Measurements from ENCODE around the gene PPA2. TPM values are rescaled to one million over a fixed set of nuclear protein-coding genes. Genes with fewer than 3 reads are reported as not detected.

The PPA2 gene
- total and polyA plus RNA-seq, 2 experiments from 2014 or later = 58.4 to 63.7 TPM

DNA sequence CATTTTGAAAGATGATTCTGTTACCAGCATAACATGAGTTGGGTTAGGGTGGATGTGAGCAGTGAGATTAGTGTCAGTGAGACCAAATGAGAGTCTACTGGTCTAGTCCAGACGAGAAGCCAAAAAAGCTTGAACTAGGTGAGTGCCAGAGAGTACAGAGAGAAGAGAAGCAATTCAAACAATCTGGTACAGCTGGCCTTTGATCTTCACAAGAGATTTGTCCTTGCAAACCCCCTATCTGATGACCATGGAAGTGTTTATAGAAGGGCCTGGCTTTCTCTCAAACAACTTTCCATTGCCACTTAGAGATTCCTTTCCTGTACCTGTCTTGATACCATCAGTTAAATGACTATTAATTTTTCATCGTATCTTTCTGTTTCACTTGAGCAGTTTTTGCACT, 128.5 kb downstream of the PPA2 start:
- no peak overlapping the region for H2AFZ ChIP-seq
- Mint-ChIP-seq H3K27me3 (ENCODE audit: insufficient read depth, low read depth, poor library complexity) (no peaks in the 10 kb centered on the region), H3K27ac (no peak overlapping the region), H3K9me3 (no peaks in the 10 kb centered on the region), H3K4me1 (no peaks in the 10 kb centered on the region), H3K4me3 (no peak overlapping the region), H3K36me3 (ENCODE audit: low read depth) (no peaks in the 10 kb centered on the region)
- no peaks in the 10 kb centered on the region for H3K36me3 ChIP-seq (ENCODE audit: insufficient read depth)
- H3K9me2 ChIP-seq (ENCODE audit: insufficient read depth) = no peaks in the 10 kb centered on the region
- no peak overlapping the region for H3K4me2 ChIP-seq
- no peaks in the 10 kb centered on the region for H3K4me1 ChIP-seq (ENCODE audit: insufficient read depth)
- H3K4me3 ChIP-seq = no peak overlapping the region
- DNase-seq (ENCODE audit: low spot score) = no peak
- H3F3A ChIP-seq (replicated peaks; ENCODE audit: low read depth) = no peaks in the 10 kb centered on the region
- no peak for ATAC-seq
- H3K27me3 ChIP-seq (ENCODE audit: insufficient read depth) = no peaks in the 10 kb centered on the region
- TF ChIP-seq JUNB (IDR thresholded peaks at IDR 0.05; ENCODE audit: unreplicated experiment) (no peak), NANOG (IDR thresholded peaks at IDR 0.05; ENCODE audit: borderline replicate concordance) (no peak), STAT1 (IDR thresholded peaks at IDR 0.05; ENCODE audit: unreplicated experiment) (no peak), POLR2AphosphoS5 (IDR thresholded peaks at IDR 0.05; ENCODE audit: low read depth) (no peak), ZNF331 (CRISPR knock-in tag; IDR thresholded peaks at IDR 0.05; ENCODE audit: low read depth) (no peak), EZH2phosphoT487 (IDR thresholded peaks at IDR 0.05; ENCODE audit: unreplicated experiment) (no peak), EZH2 (IDR thresholded peaks at IDR 0.05; ENCODE audit: low read depth, unreplicated experiment) (no peak), CREB1 (CRISPR knock-in tag; IDR thresholded peaks at IDR 0.05; ENCODE audit: low read depth) (no peak), ZNF114 (CRISPR knock-in tag; IDR thresholded peaks at IDR 0.05) (no peak)
- TF ChIP-seq, protein P1, sequence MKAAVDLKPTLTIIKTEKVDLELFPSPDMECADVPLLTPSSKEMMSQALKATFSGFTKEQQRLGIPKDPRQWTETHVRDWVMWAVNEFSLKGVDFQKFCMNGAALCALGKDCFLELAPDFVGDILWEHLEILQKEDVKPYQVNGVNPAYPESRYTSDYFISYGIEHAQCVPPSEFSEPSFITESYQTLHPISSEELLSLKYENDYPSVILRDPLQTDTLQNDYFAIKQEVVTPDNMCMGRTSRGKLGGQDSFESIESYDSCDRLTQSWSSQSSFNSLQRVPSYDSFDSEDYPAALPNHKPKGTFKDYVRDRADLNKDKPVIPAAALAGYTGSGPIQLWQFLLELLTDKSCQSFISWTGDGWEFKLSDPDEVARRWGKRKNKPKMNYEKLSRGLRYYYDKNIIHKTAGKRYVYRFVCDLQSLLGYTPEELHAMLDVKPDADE (IDR thresholded peaks at IDR 0.05) = no peak
- TF ChIP-seq, protein P2, sequence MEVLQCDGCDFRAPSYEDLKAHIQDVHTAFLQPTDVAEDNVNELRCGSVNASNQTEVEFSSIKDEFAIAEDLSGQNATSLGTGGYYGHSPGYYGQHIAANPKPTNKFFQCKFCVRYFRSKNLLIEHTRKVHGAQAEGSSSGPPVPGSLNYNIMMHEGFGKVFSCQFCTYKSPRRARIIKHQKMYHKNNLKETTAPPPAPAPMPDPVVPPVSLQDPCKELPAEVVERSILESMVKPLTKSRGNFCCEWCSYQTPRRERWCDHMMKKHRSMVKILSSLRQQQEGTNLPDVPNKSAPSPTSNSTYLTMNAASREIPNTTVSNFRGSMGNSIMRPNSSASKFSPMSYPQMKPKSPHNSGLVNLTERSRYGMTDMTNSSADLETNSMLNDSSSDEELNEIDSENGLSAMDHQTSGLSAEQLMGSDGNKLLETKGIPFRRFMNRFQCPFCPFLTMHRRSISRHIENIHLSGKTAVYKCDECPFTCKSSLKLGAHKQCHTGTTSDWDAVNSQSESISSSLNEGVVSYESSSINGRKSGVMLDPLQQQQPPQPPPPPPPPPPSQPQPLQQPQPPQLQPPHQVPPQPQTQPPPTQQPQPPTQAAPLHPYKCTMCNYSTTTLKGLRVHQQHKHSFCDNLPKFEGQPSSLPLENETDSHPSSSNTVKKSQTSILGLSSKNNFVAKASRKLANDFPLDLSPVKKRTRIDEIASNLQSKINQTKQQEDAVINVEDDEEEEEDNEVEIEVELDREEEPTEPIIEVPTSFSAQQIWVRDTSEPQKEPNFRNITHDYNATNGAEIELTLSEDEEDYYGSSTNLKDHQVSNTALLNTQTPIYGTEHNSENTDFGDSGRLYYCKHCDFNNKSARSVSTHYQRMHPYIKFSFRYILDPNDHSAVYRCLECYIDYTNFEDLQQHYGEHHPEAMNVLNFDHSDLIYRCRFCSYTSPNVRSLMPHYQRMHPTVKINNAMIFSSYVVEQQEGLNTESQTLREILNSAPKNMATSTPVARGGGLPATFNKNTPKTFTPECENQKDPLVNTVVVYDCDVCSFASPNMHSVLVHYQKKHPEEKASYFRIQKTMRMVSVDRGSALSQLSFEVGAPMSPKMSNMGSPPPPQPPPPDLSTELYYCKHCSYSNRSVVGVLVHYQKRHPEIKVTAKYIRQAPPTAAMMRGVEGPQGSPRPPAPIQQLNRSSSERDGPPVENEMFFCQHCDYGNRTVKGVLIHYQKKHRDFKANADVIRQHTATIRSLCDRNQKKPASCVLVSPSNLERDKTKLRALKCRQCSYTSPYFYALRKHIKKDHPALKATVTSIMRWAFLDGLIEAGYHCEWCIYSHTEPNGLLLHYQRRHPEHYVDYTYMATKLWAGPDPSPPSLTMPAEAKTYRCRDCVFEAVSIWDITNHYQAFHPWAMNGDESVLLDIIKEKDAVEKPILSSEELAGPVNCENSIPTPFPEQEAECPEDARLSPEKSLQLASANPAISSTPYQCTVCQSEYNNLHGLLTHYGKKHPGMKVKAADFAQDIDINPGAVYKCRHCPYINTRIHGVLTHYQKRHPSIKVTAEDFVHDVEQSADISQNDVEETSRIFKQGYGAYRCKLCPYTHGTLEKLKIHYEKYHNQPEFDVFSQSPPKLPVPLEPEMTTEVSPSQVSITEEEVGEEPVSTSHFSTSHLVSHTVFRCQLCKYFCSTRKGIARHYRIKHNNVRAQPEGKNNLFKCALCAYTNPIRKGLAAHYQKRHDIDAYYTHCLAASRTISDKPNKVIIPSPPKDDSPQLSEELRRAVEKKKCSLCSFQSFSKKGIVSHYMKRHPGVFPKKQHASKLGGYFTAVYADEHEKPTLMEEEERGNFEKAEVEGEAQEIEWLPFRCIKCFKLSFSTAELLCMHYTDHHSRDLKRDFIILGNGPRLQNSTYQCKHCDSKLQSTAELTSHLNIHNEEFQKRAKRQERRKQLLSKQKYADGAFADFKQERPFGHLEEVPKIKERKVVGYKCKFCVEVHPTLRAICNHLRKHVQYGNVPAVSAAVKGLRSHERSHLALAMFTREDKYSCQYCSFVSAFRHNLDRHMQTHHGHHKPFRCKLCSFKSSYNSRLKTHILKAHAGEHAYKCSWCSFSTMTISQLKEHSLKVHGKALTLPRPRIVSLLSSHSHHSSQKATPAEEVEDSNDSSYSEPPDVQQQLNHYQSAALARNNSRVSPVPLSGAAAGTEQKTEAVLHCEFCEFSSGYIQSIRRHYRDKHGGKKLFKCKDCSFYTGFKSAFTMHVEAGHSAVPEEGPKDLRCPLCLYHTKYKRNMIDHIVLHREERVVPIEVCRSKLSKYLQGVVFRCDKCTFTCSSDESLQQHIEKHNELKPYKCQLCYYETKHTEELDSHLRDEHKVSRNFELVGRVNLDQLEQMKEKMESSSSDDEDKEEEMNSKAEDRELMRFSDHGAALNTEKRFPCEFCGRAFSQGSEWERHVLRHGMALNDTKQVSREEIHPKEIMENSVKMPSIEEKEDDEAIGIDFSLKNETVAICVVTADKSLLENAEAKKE (CRISPR knock-in tag; IDR thresholded peaks at IDR 0.05) = no peak
- TF ChIP-seq, protein P3, sequence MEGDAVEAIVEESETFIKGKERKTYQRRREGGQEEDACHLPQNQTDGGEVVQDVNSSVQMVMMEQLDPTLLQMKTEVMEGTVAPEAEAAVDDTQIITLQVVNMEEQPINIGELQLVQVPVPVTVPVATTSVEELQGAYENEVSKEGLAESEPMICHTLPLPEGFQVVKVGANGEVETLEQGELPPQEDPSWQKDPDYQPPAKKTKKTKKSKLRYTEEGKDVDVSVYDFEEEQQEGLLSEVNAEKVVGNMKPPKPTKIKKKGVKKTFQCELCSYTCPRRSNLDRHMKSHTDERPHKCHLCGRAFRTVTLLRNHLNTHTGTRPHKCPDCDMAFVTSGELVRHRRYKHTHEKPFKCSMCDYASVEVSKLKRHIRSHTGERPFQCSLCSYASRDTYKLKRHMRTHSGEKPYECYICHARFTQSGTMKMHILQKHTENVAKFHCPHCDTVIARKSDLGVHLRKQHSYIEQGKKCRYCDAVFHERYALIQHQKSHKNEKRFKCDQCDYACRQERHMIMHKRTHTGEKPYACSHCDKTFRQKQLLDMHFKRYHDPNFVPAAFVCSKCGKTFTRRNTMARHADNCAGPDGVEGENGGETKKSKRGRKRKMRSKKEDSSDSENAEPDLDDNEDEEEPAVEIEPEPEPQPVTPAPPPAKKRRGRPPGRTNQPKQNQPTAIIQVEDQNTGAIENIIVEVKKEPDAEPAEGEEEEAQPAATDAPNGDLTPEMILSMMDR (conservative IDR thresholded peaks at IDR 0.05; ENCODE audit: low read depth in 2 of 2) = no peak
- TF ChIP-seq, protein P4, sequence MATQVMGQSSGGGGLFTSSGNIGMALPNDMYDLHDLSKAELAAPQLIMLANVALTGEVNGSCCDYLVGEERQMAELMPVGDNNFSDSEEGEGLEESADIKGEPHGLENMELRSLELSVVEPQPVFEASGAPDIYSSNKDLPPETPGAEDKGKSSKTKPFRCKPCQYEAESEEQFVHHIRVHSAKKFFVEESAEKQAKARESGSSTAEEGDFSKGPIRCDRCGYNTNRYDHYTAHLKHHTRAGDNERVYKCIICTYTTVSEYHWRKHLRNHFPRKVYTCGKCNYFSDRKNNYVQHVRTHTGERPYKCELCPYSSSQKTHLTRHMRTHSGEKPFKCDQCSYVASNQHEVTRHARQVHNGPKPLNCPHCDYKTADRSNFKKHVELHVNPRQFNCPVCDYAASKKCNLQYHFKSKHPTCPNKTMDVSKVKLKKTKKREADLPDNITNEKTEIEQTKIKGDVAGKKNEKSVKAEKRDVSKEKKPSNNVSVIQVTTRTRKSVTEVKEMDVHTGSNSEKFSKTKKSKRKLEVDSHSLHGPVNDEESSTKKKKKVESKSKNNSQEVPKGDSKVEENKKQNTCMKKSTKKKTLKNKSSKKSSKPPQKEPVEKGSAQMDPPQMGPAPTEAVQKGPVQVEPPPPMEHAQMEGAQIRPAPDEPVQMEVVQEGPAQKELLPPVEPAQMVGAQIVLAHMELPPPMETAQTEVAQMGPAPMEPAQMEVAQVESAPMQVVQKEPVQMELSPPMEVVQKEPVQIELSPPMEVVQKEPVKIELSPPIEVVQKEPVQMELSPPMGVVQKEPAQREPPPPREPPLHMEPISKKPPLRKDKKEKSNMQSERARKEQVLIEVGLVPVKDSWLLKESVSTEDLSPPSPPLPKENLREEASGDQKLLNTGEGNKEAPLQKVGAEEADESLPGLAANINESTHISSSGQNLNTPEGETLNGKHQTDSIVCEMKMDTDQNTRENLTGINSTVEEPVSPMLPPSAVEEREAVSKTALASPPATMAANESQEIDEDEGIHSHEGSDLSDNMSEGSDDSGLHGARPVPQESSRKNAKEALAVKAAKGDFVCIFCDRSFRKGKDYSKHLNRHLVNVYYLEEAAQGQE (IDR thresholded peaks at IDR 0.05; ENCODE audit: unreplicated experiment) = no peak
- no peaks in the 10 kb centered on the region for H3K79me2 ChIP-seq (replicated peaks; ENCODE audit: insufficient read depth)
- no peaks in the 10 kb centered on the region for H4K20me1 ChIP-seq (replicated peaks; ENCODE audit: insufficient read depth)
- no peak overlapping the region for H3K27ac ChIP-seq (ENCODE audit: low read depth)
